ENCODE measurements around the gene SIPA1L3.

DNA sequence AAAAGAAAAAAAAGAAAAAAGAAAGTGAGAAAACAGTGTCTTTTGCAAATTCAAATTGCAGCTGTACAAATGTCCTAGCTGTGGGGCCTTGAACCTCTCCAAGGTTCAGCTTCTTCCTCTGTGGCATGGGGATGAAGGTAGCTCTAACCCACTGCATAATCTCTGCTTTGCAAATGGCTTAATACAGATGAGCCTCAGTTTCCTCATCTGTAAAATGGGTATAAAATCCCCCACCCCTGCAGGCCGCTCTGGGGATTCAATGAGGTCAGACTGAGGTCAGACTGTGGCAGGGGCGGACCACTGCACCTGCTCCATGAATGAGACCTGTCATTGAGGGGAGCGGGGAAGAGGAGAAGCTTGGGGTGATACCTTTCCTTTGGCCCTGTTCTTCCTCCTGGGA is 311.2 kb downstream of the SIPA1L3 start:
- TF ChIP-seq, protein P1, sequence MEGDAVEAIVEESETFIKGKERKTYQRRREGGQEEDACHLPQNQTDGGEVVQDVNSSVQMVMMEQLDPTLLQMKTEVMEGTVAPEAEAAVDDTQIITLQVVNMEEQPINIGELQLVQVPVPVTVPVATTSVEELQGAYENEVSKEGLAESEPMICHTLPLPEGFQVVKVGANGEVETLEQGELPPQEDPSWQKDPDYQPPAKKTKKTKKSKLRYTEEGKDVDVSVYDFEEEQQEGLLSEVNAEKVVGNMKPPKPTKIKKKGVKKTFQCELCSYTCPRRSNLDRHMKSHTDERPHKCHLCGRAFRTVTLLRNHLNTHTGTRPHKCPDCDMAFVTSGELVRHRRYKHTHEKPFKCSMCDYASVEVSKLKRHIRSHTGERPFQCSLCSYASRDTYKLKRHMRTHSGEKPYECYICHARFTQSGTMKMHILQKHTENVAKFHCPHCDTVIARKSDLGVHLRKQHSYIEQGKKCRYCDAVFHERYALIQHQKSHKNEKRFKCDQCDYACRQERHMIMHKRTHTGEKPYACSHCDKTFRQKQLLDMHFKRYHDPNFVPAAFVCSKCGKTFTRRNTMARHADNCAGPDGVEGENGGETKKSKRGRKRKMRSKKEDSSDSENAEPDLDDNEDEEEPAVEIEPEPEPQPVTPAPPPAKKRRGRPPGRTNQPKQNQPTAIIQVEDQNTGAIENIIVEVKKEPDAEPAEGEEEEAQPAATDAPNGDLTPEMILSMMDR (IDR thresholded peaks at IDR 0.05) = no peak
- no peak for TF ChIP-seq POLR2A (IDR thresholded peaks at IDR 0.05)
